H9 (cell line): Measurements from ENCODE around the gene CLIP4. TPM values are rescaled to one million over a fixed set of nuclear protein-coding genes. Genes with fewer than 3 reads are reported as not detected.

Source experiments
- DNase-seq: peaks from one replicate; pipeline ENCODE4 v3.0.0-alpha.2; 2017
- H2AFZ ChIP-seq: one replicate; pipeline ENCODE4 v1.6.1; 2013; ENCODE audit warnings: mild to moderate bottlenecking, low read length, control low read depth, moderate library complexity
- H2AK5ac ChIP-seq: 2 replicates; pipeline ENCODE4 v1.6.1; 2013; ENCODE audit warnings: low read length, control low read depth, mixed read lengths; ENCODE audit not compliant: insufficient read length
- H2BK120ac ChIP-seq: one replicate; pipeline ENCODE4 v1.6.1; 2013; ENCODE audit warnings: low read depth, mild to moderate bottlenecking, low read length, control low read depth, inconsistent platforms; ENCODE audit not compliant: poor library complexity, severe bottlenecking
- H2BK12ac ChIP-seq: 2 replicates; pipeline ENCODE4 v1.6.1; 2013; ENCODE audit warnings: low read length, control low read depth, mixed read lengths, low read depth; ENCODE audit not compliant: insufficient read length
- H2BK15ac ChIP-seq: 2 replicates; pipeline ENCODE4 v1.6.1; 2013; ENCODE audit warnings: low read depth, low read length, control low read depth
- H2BK20ac ChIP-seq: one replicate; pipeline ENCODE4 v1.6.1; 2013; ENCODE audit warnings: low read depth, mild to moderate bottlenecking, low read length, control low read depth, inconsistent platforms; ENCODE audit not compliant: poor library complexity, severe bottlenecking
- H2BK5ac ChIP-seq: 2 replicates; pipeline ENCODE4 v1.6.1; 2013; ENCODE audit warnings: low read length, control low read depth, mixed read lengths; ENCODE audit not compliant: insufficient read length
- H3K14ac ChIP-seq: 2 replicates; pipeline ENCODE4 v1.6.1; 2013; ENCODE audit warnings: low read length, control low read depth; ENCODE audit not compliant: insufficient read depth
- H3K18ac ChIP-seq: 2 replicates; pipeline ENCODE4 v1.6.1; 2013; ENCODE audit warnings: low read depth, mild to moderate bottlenecking, mixed read lengths, low read length, control low read depth; ENCODE audit not compliant: insufficient read length
- H3K23ac ChIP-seq: 2 replicates; pipeline ENCODE4 v1.6.1; 2013; ENCODE audit warnings: low read length, control low read depth, mixed read lengths, low read depth; ENCODE audit not compliant: insufficient read length
- H3K23me2 ChIP-seq: 2 replicates; pipeline ENCODE4 v1.6.1; 2013; ENCODE audit warnings: low read depth, mild to moderate bottlenecking, mixed read lengths, low read length, control low read depth; ENCODE audit not compliant: insufficient read length, poor library complexity, severe bottlenecking
- H3K27ac ChIP-seq: 2 replicates; pipeline ENCODE4 v1.5.1; 2013; ENCODE audit warnings: low read length, control low read depth, mixed read lengths, low read depth; ENCODE audit not compliant: insufficient read length
- H3K27me3 ChIP-seq: 2 replicates; pipeline ENCODE4 v1.6.1; 2013; ENCODE audit warnings: low read length, control low read depth, inconsistent platforms; ENCODE audit not compliant: insufficient read depth
- H3K4ac ChIP-seq: 2 replicates; pipeline ENCODE4 v1.6.1; 2013; ENCODE audit warnings: low read depth, mild to moderate bottlenecking, control low read depth, inconsistent platforms, low read length, moderate library complexity
- H3K4me1 ChIP-seq: 2 replicates; pipeline ENCODE4 v1.6.1; 2013; ENCODE audit warnings: low read length, control low read depth, inconsistent platforms; ENCODE audit not compliant: insufficient read depth
- H3K4me2 ChIP-seq: 2 replicates; pipeline ENCODE4 v1.6.1; 2013; ENCODE audit warnings: low read length, control low read depth, mixed read lengths; ENCODE audit not compliant: insufficient read length, insufficient read depth
- H3K56ac ChIP-seq: 2 replicates; pipeline ENCODE4 v1.6.1; 2013; ENCODE audit warnings: low read depth, mild to moderate bottlenecking, mixed read lengths, low read length, control low read depth; ENCODE audit not compliant: insufficient read length
- H3K79me1 ChIP-seq: 2 replicates; pipeline ENCODE4 v1.6.1; 2013; ENCODE audit warnings: low read depth, mild to moderate bottlenecking, moderate library complexity, low read length, control low read depth, inconsistent platforms; ENCODE audit not compliant: insufficient read depth, poor library complexity, severe bottlenecking
- H3K79me2 ChIP-seq: 2 replicates; pipeline ENCODE4 v1.6.1; 2013; ENCODE audit warnings: low read length, control low read depth, inconsistent platforms; ENCODE audit not compliant: insufficient read depth
- H3K9ac ChIP-seq: 2 replicates; pipeline ENCODE4 v1.6.1; 2013; ENCODE audit warnings: low read length, control low read depth, mixed read lengths; ENCODE audit not compliant: insufficient read length; ENCODE audit errors: extremely low read depth
- H3K9me3 ChIP-seq: one replicate; pipeline ENCODE4 v1.6.1; 2013; ENCODE audit warnings: low read depth, low read length, inconsistent platforms; ENCODE audit not compliant: control insufficient read depth
- H3T11ph ChIP-seq: one replicate; pipeline ENCODE4 v1.6.1; 2013; ENCODE audit warnings: mild to moderate bottlenecking, low read length, control low read depth, inconsistent platforms
- H4K20me1 ChIP-seq: one replicate; pipeline ENCODE4 v1.6.1; 2013; ENCODE audit not compliant: control insufficient read depth, insufficient read length, insufficient read depth
- H4K5ac ChIP-seq: 2 replicates; pipeline ENCODE4 v1.6.1; 2013; ENCODE audit warnings: low read depth, mild to moderate bottlenecking, mixed read lengths, low read length, control low read depth; ENCODE audit not compliant: insufficient read length
- H4K8ac ChIP-seq: replicated peaks from 2 replicates; pipeline ENCODE4 v1.6.1; 2013; ENCODE audit warnings: low read length, control low read depth, mixed read lengths, low read depth; ENCODE audit not compliant: insufficient read length
- H4K91ac ChIP-seq: 2 replicates; pipeline ENCODE4 v1.6.1; 2013; ENCODE audit warnings: low read depth, mild to moderate bottlenecking, moderate library complexity, mixed read lengths, low read length, control low read depth; ENCODE audit not compliant: insufficient read length
- H3K27ac Mint-ChIP-seq, 3 experiments: 2 replicates in 2 of 3; 3 replicates in 1 of 3; pipeline ENCODE4 v1.8.0; 2020 to 2021; ENCODE audit warnings: mixed read lengths in 3 of 3, mild to moderate bottlenecking in 1 of 3, moderate library complexity in 1 of 3
- H3K27me3 Mint-ChIP-seq: 2 replicates; pipeline ENCODE4 v1.8.0; 2021; ENCODE audit warnings: low read depth, mild to moderate bottlenecking, moderate library complexity, mixed read lengths
- H3K36me3 Mint-ChIP-seq, 3 experiments: 2 replicates in 2 of 3; 3 replicates in 1 of 3; pipeline ENCODE4 v1.8.0; 2020 to 2021; ENCODE audit warnings: low read depth in 3 of 3, mixed read lengths in 3 of 3; ENCODE audit not compliant: insufficient read depth in 1 of 3
- H3K4me1 Mint-ChIP-seq, 2 experiments: 2 replicates each; pipeline ENCODE4 v1.8.0; 2020; ENCODE audit warnings: mixed read lengths in 2 of 2
- H3K4me3 Mint-ChIP-seq, 2 experiments: 2 replicates in 1 of 2; 3 replicates in 1 of 2; pipeline ENCODE4 v1.8.0; 2020 to 2021; ENCODE audit warnings: mild to moderate bottlenecking in 2 of 2, mixed read lengths in 2 of 2, moderate library complexity in 1 of 2
- H3K9me3 Mint-ChIP-seq, 2 experiments: 2 replicates in 1 of 2; 3 replicates in 1 of 2; pipeline ENCODE4 v1.8.0; 2020; ENCODE audit warnings: mild to moderate bottlenecking in 2 of 2, mixed read lengths in 2 of 2, moderate library complexity in 1 of 2
- WGBS: extraction: QIAGEN DNeasy Blood & Tissue Kit; methylation state at CpG from one replicate; pipeline ENCODE4 v1.1.7; 2013; ENCODE audit warnings: missing lambda C conversion rate, low lambda C conversion rate, mixed read lengths; ENCODE audit not compliant: insufficient read length; ENCODE audit errors: extremely low coverage; 5-methylcytosine and 5-hydroxymethylcytosine counted together
- total RNA-seq: library from RNA; stranded (reverse); gene quantifications from 2 replicates; pipeline ENCODE4 v1.2.1, GENCODE V29; 2021
- TF ChIP-seq, protein P1 (sequence below): fragments of 200-600 bp; sonication (generic); conservative IDR thresholded peaks from 3 replicates; pipeline ENCODE4 v1.8.0; 2021; ENCODE audit warnings: antibody characterized with exemption, mild to moderate bottlenecking

CLIP4 gene
- total RNA-seq, 1 experiment from 2014 or later, result 0.66 TPM

DNA sequence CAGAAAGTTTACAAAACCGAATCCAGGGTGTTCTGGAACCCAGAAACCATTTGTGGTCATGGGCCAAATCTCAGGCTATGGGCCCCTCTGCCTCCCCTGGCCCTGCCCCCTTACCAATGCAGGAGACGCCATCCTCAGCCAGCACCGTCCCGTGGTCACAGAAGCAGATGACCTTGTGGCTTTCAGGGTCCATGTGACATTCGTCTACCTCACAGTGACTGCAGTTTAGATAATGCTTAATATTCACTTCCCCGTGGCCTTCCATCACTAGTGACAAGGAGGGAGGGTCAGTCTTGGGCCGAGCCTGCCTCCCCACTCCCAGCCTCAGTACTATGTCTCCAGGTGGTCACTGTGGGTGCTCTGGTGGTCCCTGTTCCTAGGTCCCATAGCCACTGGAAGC lies 111.6 kb downstream of the CLIP4 start:
- H3K27me3 Mint-ChIP-seq, result peaks cover 8% of the 10 kb centered on the region; the same call in 1 of the 2 replicates
- no peak overlapping the region for H3K23ac ChIP-seq
- H3K36me3 Mint-ChIP-seq, result no peaks in the 10 kb centered on the region

More for the DNA sequence above, 111.6 kb downstream of the CLIP4 start:
- H3K9ac ChIP-seq, result no peak overlapping the region
- no peak overlapping the region for H2BK20ac ChIP-seq
- Mint-ChIP-seq H3K27ac (peak overlapping the region in 1 of 3 experiments; percentile 84; a peak in 1 of 7 replicates), H3K4me3 (no peak overlapping the region), H3K9me3 (no peaks in the 10 kb centered on the region), H3K4me1 (peaks cover 0 to 6% of the 10 kb centered on the region in 2 experiments; a peak in 1 of 4 replicates)
- H3K9me3 ChIP-seq, result no peaks in the 10 kb centered on the region
- H3K56ac ChIP-seq, result no peak overlapping the region
- H3K4me2 ChIP-seq, result no peak overlapping the region
- H3K4ac ChIP-seq, result no peak overlapping the region
- H2BK12ac ChIP-seq, result no peak overlapping the region
- no peaks in the 10 kb centered on the region for H3K4me1 ChIP-seq
- H2AFZ ChIP-seq, result no peak overlapping the region
- no peak overlapping the region for H3K18ac ChIP-seq
- H4K20me1 ChIP-seq, result no peaks in the 10 kb centered on the region
- no peak for DNase-seq
- H2BK120ac ChIP-seq, result no peak overlapping the region
- no peaks in the 10 kb centered on the region for H3K23me2 ChIP-seq
- H3T11ph ChIP-seq, result no peak overlapping the region
- no peaks in the 10 kb centered on the region for H3K79me2 ChIP-seq
- WGBS, result no CpG with 5 or more reads among the region's 7 CpGs
- TF ChIP-seq, protein P1, sequence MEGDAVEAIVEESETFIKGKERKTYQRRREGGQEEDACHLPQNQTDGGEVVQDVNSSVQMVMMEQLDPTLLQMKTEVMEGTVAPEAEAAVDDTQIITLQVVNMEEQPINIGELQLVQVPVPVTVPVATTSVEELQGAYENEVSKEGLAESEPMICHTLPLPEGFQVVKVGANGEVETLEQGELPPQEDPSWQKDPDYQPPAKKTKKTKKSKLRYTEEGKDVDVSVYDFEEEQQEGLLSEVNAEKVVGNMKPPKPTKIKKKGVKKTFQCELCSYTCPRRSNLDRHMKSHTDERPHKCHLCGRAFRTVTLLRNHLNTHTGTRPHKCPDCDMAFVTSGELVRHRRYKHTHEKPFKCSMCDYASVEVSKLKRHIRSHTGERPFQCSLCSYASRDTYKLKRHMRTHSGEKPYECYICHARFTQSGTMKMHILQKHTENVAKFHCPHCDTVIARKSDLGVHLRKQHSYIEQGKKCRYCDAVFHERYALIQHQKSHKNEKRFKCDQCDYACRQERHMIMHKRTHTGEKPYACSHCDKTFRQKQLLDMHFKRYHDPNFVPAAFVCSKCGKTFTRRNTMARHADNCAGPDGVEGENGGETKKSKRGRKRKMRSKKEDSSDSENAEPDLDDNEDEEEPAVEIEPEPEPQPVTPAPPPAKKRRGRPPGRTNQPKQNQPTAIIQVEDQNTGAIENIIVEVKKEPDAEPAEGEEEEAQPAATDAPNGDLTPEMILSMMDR, result no peak
- no peak overlapping the region for H2BK15ac ChIP-seq
- no peak overlapping the region for H4K8ac ChIP-seq
- H4K5ac ChIP-seq, result no peak overlapping the region
- H4K91ac ChIP-seq, result no peak overlapping the region
- no peak overlapping the region for H3K27ac ChIP-seq
- no peak overlapping the region for H2AK5ac ChIP-seq
- no peak overlapping the region for H3K14ac ChIP-seq
- H2BK5ac ChIP-seq, result no peak overlapping the region
- H3K79me1 ChIP-seq, result no peaks in the 10 kb centered on the region
- no peaks in the 10 kb centered on the region for H3K27me3 ChIP-seq
